HG02678 (cell line): ENCODE results near the gene RNF183.

ENCODE experiments used
- ATAC-seq: cut with Tn5 transposase; IDR thresholded peaks from one replicate; pipeline ENCODE4 v1.9.1; 2021; ENCODE audit warnings: mild to moderate bottlenecking, moderate library complexity; ENCODE audit not compliant: unreplicated experiment

Gene RNF183, protein sequence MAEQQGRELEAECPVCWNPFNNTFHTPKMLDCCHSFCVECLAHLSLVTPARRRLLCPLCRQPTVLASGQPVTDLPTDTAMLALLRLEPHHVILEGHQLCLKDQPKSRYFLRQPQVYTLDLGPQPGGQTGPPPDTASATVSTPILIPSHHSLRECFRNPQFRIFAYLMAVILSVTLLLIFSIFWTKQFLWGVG

DNA sequence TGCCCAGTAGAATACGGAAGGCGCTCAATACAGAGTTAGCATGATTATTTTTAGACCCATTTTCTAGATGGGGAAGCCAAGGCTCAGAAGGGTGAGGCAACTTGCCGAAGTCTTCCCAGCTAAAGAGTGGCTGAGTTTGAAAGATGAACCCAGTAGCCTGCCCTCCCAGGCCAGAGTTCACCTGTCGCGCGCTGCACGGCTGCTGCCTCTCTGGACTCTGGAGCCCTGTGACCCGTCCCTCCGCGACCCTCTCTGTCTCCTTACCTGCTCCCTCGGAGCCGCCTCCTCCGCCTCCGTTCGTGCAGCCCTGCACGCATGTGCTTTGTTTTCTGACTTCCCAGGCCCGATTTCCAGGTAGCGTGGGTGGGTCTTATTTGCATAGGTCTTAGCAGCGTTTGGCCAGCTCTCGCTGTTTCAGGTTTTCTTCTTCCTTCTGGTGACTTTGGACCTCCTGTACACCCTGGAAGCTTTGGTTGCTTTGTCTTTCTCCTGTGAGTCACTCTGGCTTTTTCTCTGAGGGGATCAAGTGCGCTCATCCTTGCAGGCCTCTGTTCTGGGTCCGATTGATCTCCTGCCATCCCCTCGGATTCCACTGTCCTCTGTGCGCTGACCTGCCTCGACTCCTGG is at the start of gene RNF183:
Gene RNF183, minus strand, starts transcription at position 585 of the 627 bp plus-strand sequence. CDS start 5,192 bp downstream, outside the sequence.
- ATAC-seq = no peak

GRCh38 chr9:113352411-113352810 is 49.2 kb upstream of the RNF183 start:
- ATAC-seq = no peak

- no peak for ATAC-seq
Measured at GRCh38 chr9:113352006-113352405, 48.8 kb upstream of the RNF183 start.

- ATAC-seq = no peak
Measured at GRCh38 chr9:113350937-113351336, 47.8 kb upstream of the RNF183 start.

DNA sequence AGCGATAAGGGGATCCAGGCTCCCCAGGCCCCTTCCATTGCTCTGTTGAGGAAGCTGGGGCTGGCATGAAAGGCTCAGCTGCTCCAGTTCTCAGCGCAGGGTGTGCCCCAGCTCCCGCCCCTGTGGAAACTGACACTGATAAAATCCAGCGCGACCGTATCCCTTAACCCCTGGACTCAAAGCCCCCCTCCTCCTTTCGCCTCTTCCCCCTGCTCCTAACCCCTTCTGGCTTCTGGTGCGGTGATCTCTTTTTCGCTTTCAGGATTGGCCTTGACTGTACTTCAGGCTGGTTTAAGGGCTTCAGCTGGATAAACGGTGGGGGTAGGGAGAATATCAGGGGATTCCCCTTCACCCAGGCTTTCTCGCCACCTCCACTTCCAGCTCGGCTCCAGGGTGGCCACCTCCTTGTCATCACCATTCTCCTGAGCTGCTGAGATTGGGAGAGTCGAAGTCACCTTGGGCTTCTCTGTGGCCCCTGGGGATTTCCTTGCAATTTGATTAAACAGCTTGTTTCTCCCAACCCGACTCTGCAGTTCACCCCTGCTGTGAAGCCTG is 47.0 kb upstream of the RNF183 start:
- ATAC-seq = no peak

- peak; percentile 42 for ATAC-seq
Measured at GRCh38 chr9:113349445-113350094, 46.4 kb upstream of the RNF183 start, which contains the start of gene BSPRY. BSPRY (plus strand) TSS chr9:113349541; CDS start chr9:113349580, 39 bp downstream.

DNA sequence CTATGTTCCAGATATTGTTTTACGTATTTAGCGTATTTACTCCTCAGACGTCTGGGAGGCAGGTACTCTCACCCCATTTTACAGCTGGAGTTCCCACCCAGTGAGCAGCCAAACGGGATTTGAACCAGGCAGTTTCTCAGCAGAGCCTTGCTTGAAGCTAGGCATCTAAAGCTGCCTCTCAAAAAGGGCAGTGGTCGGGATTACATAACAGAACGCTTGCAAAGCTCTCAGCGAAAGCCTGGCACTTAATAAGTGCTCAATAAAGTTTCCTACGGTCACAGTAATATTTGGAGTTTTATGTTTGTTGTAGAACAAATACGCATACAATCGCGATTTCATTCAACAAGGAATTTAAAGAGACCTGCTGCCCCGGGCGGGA is 45.9 kb upstream of the RNF183 start:
- ATAC-seq = no peak

DNA sequence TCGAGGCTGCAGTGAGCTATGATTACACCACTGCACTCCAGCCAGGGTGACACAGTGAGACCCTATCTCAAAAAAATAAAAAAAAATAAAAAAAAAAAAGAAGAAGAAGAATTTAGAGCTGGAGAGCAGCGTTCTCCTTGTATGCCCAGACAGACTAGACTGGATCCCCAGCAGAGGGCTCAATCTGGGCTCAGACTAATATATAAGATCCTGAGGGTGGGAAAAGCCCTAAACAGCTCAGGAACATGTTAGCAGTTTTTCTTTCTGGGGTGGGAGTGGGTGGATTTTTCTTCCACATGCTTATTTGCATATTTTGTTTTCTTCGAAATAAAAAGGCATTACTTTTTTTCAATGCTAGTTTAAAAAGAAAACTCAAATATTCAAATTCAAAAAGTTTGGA is 45.3 kb upstream of the RNF183 start:
- ATAC-seq = no peak

DNA sequence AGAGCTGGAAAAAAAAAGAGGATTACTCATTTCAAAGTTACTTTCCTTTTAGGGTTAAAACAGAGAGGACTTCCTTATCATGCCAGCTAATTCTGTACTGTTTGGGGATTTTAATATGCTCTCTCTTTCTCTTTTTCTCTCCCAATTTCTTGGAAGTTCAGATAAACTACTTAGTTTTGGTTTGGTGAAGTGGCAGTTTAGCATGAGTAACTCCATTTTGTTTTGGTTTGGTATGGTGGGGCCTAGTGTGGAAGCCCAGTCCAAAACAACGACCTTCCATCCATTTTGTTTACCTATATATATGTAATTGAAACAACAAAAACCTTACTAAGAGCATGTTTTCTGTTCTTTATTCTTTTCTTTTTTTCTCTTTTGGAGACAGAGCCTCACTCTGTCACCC is 42.5 kb upstream of the RNF183 start:
- no peak for ATAC-seq

DNA sequence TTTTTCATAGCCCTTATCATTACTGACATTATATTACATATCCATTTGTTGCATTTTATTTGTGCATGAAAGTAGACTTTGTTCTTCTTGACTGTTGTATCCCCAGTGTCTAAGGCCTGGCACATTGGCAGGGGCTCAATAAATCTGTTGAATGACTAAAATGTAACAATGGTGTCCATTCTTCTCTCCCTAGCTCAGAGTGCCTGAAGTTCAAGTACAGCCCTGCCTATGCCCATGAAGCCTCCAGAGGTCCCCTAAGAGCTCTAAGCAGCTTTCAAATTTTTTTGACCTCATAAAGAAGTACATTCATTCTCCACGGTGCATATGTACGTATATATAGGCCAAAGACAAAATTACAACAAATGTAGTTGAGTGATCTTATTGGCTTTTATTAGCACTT is 42.0 kb upstream of the RNF183 start:
- ATAC-seq = no peak

DNA sequence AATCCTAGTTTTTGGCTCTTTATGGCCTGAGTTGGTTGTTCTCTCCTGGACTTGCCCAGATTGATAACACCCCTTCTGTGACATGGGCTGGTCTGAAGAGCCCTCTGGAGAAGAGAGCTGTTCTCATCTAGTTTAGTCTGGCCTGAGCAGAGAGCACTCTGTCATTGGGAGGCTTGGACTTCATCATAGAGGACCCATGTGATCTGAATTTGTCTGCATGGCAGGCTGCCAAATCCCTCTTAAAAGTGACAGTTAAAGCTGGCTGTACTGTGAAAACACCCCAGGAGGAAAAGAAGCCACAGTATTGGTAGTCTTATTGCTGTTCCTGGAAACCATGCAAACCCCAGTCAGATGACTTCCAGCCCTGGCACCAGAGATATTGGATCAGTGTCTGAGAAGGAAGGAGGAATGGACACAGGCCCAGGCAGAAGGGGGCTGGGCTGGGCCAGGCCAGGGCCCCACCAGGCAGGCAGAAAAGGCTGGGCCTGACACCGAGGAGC is 40.6 kb upstream of the RNF183 start:
- no peak for ATAC-seq

DNA sequence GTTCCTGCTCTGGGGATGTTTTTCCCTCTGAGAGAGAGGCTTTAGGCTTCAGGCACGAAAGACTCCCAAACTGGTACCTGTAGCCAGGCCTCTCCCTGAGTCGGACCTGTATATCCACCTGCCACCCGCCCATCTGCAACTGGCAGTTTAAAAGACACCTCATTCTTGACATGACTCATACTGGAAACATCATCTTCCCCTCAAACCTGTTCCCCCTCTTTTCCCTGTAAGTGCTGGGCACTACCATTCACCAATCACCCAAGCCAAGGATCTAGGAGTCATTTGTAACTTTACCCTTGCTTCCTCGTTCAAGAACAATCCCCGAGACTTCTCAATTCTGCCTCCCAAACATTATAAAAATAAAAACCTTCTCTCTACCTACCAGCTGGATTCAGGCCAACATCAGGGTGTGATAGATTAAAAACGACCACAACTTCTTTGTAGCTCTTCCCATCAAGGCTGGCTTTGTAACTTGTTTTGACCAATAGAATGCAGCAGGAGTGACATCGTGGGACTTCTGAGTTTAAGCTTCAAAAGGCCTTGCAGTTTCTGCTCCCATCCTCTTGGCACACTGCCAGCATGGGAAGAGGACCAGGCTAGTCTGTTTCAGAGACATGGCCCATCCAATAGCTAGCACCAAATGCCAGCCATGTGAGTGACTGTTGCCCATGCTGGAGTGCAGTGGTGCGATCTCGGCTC is 38.7 kb upstream of the RNF183 start:
- no peak for ATAC-seq

- ATAC-seq = peak; percentile 98
Measured at GRCh38 chr9:113340011-113340699, 37.0 kb upstream of the RNF183 start, which contains the start of gene WDR31. WDR31 (minus strand) TSS chr9:113340275; CDS start chr9:113332022, 8,253 bp downstream.

DNA sequence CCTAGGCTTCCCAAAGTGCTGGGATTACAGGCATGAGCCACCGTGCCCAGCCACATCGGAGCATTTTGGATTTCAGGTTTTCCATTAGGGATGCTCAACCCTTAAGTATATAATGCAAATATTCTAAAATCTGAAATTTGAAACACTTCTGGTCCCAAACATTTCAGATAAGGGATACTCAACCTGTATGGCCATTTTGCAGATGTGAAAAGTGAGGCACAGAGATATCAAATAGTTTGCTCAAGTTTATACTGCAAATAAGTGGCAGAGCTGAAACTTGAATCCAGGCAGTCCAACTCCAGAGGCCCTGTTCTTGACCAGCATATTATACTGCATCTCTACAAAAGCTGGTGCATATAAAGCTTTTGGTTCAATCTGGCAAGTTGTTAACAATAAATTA is 34.5 kb upstream of the RNF183 start:
- no peak for ATAC-seq

DNA sequence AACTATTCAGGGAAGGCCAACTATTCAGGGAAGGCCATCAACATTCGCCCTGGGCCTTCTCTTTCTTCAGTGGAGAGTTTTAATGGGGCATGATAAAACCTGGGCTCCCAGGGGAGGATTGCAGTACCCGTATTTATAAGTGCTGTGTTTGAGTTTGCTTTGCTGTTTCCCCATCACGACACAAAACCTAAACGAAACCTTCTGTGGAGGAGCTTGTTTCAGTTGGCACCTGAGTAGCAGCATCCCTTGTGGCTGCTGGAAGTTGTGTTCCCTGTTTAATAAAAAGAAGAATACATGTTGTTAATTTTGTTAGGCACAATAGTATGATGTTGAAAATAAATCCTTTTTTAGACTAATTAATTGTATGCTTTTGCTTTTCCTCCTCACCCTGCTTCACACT is 28.6 kb upstream of the RNF183 start:
- no peak for ATAC-seq

GRCh38 chr9:113328045-113328782 is 25.0 kb upstream of the RNF183 start:
- no peak for ATAC-seq

DNA sequence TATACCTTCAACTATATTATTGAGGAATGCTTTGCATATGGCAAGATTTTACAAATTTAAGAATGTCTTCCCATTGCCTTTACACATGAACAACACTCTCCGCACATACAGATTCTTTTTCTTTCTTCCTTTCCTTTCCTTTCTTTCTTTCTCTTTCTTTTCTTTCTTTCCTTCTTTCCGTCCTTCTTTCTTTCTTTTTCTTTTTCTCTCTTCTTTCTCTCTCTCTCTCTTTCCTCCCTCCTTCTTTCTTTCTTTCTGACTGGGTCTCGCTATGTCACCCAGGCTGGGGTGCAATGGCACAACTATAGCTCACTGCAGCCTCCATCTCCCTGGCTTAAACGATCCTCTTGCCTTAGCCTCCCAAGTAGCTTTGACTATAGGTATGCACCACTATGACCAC is 23.1 kb upstream of the RNF183 start:
- ATAC-seq = no peak

DNA sequence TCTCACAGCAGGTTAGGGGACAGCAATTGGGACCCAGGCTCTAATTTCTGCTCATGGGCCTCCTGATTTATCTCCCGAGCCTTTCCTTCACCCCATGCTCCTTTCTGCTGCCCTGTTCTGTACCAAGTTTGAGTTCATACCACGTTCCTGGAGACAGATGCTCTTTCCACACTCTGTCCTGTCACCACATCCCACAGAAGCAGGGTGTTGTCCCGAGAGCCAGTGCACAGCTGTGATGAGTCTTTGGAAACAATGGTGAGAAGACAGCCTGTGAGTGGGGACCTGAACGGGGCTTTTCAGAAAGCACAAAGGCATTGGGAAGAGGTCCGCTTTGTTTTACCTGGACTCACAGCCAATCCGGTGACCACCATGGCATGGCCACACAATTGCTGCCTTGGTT is 19.5 kb upstream of the RNF183 start:
- no peak for ATAC-seq

DNA sequence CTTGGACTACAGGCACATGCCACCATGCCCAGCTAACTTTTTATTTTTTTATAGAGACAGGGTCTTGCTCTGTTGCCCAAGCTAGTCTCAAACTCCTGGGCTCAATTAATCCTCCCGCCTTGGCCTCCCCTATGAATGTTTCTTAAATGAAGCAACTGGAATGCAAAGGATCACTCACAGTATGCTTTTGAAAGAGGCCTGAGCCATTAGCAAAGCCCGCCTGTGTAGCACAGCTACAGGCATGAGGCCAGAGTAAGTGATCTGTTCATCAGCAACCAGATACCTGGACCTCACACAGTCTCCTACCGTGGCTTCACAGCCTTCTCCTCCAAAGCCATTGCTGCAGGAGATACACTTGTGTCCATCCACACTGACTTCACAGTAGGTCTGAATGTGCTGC is 16.9 kb upstream of the RNF183 start:
- ATAC-seq = no peak

DNA sequence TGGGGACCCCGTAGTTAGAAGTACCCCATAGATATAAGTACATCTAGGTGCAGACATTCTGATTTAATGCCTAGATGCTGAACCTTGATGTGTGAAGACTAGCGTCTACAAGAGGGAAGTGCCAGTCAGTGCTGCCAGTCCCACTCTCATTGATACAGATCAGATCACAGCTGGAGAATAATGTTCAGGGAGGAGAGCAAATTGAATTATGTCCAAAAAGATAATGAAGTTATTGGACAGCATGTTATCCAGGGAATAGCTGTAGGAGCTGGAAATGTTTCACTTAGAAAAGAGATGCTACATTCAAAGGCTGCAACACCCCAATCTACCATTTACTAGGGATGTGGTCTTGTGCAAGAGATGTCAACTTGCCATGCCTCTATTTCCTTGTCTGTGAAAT is 15.9 kb upstream of the RNF183 start:
- no peak for ATAC-seq
